SU-DHL-6 (cell line): ENCODE measurements around the gene SAMD10.
"Not testable (repeated sequence)": the region's sequence is repeated elsewhere in the genome, so short reads cannot be mapped to it uniquely, and the experiment has no call there.

Source experiments
- H2AFZ ChIP-seq: fragments of 200-600 bp; sonication (generic); 2 replicates; pipeline ENCODE4 v1.6.1; 2014; ENCODE audit warnings: low read depth, mild to moderate bottlenecking, moderate library complexity, mixed read lengths, antibody characterized with exemption, low read length; ENCODE audit not compliant: severe bottlenecking
- H3F3A ChIP-seq: fragments of 200-600 bp; shearing (Covaris generic); 2 replicates; pipeline ENCODE4 v1.6.0; 2016; ENCODE audit warnings: antibody characterized with exemption, mild to moderate bottlenecking; ENCODE audit not compliant: insufficient read depth
- H3K27ac ChIP-seq: fragments of 200-600 bp; sonication (generic); 2 replicates; pipeline ENCODE4 v1.5.1; 2016; ENCODE audit warnings: low read depth, mild to moderate bottlenecking, low read length, moderate library complexity, mixed read lengths
- H3K27me3 ChIP-seq: fragments of 200-600 bp; sonication (generic), shearing (Covaris generic); 2 replicates; pipeline ENCODE4 v1.6.0; 2014; ENCODE audit warnings: mild to moderate bottlenecking, low read length
- H3K36me3 ChIP-seq: fragments of 200-600 bp; sonication (generic); 2 replicates; pipeline ENCODE4 v1.6.1; 2014; ENCODE audit warnings: mild to moderate bottlenecking, low read length, mixed read lengths
- H3K4me2 ChIP-seq: fragments of 300-600, 200-600 bp; shearing (Covaris generic), sonication (generic); 2 replicates; pipeline ENCODE4 v1.6.0; 2014; ENCODE audit warnings: low read length, low read depth, mild to moderate bottlenecking; ENCODE audit not compliant: poor library complexity, severe bottlenecking
- H3K4me3 ChIP-seq: fragments of 200-600 bp; sonication (generic); 2 replicates; pipeline ENCODE4 v1.5.1; 2014; ENCODE audit warnings: antibody characterized with exemption, low read length, mild to moderate bottlenecking, mixed read lengths; ENCODE audit not compliant: insufficient read depth, poor library complexity, severe bottlenecking
- H3K79me2 ChIP-seq: fragments of 200-600 bp; sonication (generic); 2 replicates; pipeline ENCODE4 v1.6.1; 2014; ENCODE audit warnings: mild to moderate bottlenecking, low read length, moderate library complexity; ENCODE audit not compliant: insufficient read depth
- H3K9ac ChIP-seq: fragments of 200-600 bp; sonication (generic); 2 replicates; pipeline ENCODE4 v1.7.0; 2014; ENCODE audit warnings: mild to moderate bottlenecking, low read length
- H3K9me2 ChIP-seq: fragments of 200-600 bp; sonication (generic); replicated peaks from 2 replicates; pipeline ENCODE4 v1.6.1; 2014; ENCODE audit warnings: low read length; ENCODE audit not compliant: insufficient read depth
- H3K9me3 ChIP-seq: fragments of 200-600 bp; sonication (generic); 2 replicates; pipeline ENCODE4 v1.6.1; 2014; ENCODE audit warnings: low read length, mixed read lengths; ENCODE audit not compliant: insufficient read depth
- H4K20me1 ChIP-seq: fragments of 200-600 bp; sonication (generic); 2 replicates; pipeline ENCODE4 v1.6.1; 2014; ENCODE audit warnings: low read depth, mild to moderate bottlenecking, antibody characterized with exemption, low read length, moderate library complexity, mixed read lengths
- EZH2phosphoT487 ChIP-seq: fragments of 200-600 bp; sonication (generic), shearing (Covaris generic); conservative IDR thresholded peaks from 2 replicates; pipeline ENCODE4 v1.6.1; 2018; ENCODE audit warnings: mild to moderate bottlenecking, antibody characterized with exemption, low read length, moderate library complexity, mixed read lengths
- TF ChIP-seq, protein P1 (sequence below): fragments of 200-600 bp; sonication (generic); IDR thresholded peaks from one replicate; pipeline ENCODE4 v1.5.1; 2017; ENCODE audit warnings: antibody characterized with exemption, mild to moderate bottlenecking, low read length, moderate library complexity; ENCODE audit not compliant: insufficient read depth, poor library complexity, severe bottlenecking

The SAMD10 gene

GRCh38 chr20:63973636-63974401 is 5.6 kb downstream of the SAMD10 start:
- no peak overlapping the region for H3K9ac ChIP-seq
- H3K4me2 ChIP-seq, result no peak overlapping the region
- TF ChIP-seq, protein P1, sequence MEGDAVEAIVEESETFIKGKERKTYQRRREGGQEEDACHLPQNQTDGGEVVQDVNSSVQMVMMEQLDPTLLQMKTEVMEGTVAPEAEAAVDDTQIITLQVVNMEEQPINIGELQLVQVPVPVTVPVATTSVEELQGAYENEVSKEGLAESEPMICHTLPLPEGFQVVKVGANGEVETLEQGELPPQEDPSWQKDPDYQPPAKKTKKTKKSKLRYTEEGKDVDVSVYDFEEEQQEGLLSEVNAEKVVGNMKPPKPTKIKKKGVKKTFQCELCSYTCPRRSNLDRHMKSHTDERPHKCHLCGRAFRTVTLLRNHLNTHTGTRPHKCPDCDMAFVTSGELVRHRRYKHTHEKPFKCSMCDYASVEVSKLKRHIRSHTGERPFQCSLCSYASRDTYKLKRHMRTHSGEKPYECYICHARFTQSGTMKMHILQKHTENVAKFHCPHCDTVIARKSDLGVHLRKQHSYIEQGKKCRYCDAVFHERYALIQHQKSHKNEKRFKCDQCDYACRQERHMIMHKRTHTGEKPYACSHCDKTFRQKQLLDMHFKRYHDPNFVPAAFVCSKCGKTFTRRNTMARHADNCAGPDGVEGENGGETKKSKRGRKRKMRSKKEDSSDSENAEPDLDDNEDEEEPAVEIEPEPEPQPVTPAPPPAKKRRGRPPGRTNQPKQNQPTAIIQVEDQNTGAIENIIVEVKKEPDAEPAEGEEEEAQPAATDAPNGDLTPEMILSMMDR, result peak; percentile 94
- TF ChIP-seq EZH2phosphoT487, result no peak

GRCh38 chr20:63973160-63973479 is 6.3 kb downstream of the SAMD10 start:
- H3K4me3 ChIP-seq, result no peak overlapping the region
- no peak overlapping the region for H3K27ac ChIP-seq
- H3K79me2 ChIP-seq, result no peaks in the 10 kb centered on the region
- no peaks in the 10 kb centered on the region for H3K36me3 ChIP-seq
- H3K9ac ChIP-seq, result no peak overlapping the region
- H3K9me3 ChIP-seq, result no peaks in the 10 kb centered on the region
- no peaks in the 10 kb centered on the region for H3K9me2 ChIP-seq
- H3F3A ChIP-seq, result peaks cover 3% of the 10 kb centered on the region; the same call in 1 of the 2 replicates
- no peak overlapping the region for H3K4me2 ChIP-seq
- no peak overlapping the region for H2AFZ ChIP-seq
- TF ChIP-seq, protein P1, result no peak
- H4K20me1 ChIP-seq, result no peaks in the 10 kb centered on the region
- H3K27me3 ChIP-seq, result no peaks in the 10 kb centered on the region

More at GRCh38 chr20:63973636-63974401, 5.6 kb downstream of the SAMD10 start:
- Histone ChIP-seq H4K20me1 (no peaks in the 10 kb centered on the region), H3K9me3 (no peaks in the 10 kb centered on the region), H3K36me3 (no peaks in the 10 kb centered on the region), H3K27ac (no peak overlapping the region), H3F3A (peaks cover 7% of the 10 kb centered on the region; the same call in 1 of the 2 replicates), H3K27me3 (no peaks in the 10 kb centered on the region), H3K79me2 (no peaks in the 10 kb centered on the region), H3K4me3 (no peak overlapping the region), H3K9me2 (no peaks in the 10 kb centered on the region), H2AFZ (no peak overlapping the region)

DNA sequence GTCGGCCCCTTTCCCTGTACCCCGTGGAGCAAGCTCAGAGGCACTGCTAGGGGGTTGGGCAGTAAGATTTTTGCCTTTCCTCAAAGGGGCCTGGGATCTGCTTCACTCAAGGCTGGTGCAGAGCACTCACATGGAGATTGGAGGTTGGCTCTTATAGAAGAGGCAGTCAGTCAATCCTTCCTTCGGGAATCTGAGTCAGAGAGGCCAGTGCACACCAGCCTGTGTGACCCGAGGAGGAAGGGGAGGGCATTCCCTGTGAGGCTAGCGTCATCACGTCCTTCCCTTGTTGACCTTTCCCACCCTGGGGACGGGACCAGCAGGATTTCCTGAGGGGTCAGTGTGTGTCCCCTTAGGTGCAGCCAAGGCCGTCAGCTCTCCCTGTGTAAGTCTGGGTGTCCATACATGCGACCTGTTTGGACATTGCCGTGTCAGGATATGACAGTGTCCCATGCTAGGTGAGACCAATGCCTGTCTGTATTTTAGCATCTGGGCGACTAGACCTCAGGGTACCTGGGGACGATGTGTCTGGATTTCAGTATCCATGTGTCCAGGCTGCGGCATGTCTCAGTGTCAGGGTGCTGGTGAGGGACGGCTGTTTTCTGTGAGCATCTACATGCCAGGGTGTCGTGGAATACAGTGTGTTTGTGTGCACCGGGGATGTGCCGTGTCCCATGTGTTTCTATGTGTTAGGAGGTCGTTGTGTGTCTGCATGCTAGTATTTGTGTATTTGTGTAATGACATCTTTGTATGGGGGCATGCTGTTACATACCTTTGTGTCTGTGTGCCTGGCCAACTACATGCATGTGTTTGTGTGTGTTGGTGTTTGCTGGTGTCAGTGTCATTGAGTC is 6.9 kb downstream of the SAMD10 start:
- H3K9me3 ChIP-seq, result no peaks in the 10 kb centered on the region
- no peak overlapping the region for H3K4me2 ChIP-seq
- H3K27me3 ChIP-seq, result no peaks in the 10 kb centered on the region
- no peak overlapping the region for H3K27ac ChIP-seq
- H3F3A ChIP-seq, result no peaks in the 10 kb centered on the region
- H3K9me2 ChIP-seq, result no peaks in the 10 kb centered on the region
- no peak overlapping the region for H3K4me3 ChIP-seq
- TF ChIP-seq, protein P1, result no peak
- H3K36me3 ChIP-seq, result no peaks in the 10 kb centered on the region
- H4K20me1 ChIP-seq, result no peaks in the 10 kb centered on the region
- no peaks in the 10 kb centered on the region for H3K79me2 ChIP-seq
- no peak overlapping the region for H3K9ac ChIP-seq
- no peak overlapping the region for H2AFZ ChIP-seq

- H3K9ac ChIP-seq, H3F3A ChIP-seq, H3K27ac ChIP-seq, H3K27me3 ChIP-seq, H3K9me3 ChIP-seq, H3K79me2 ChIP-seq, H2AFZ ChIP-seq, H3K9me2 ChIP-seq, H3K4me3 ChIP-seq, H4K20me1 ChIP-seq, H3K4me2 ChIP-seq, H3K36me3 ChIP-seq: not testable (repeated sequence)
Observed at GRCh38 chr20:63971960-63972311, 7.5 kb downstream of the SAMD10 start.
